ENCODE results near the gene SHOC2.
A peak's percentile ranks its signal among the peaks of the same experiment; 100 is the strongest.

SHOC2 gene

DNA sequence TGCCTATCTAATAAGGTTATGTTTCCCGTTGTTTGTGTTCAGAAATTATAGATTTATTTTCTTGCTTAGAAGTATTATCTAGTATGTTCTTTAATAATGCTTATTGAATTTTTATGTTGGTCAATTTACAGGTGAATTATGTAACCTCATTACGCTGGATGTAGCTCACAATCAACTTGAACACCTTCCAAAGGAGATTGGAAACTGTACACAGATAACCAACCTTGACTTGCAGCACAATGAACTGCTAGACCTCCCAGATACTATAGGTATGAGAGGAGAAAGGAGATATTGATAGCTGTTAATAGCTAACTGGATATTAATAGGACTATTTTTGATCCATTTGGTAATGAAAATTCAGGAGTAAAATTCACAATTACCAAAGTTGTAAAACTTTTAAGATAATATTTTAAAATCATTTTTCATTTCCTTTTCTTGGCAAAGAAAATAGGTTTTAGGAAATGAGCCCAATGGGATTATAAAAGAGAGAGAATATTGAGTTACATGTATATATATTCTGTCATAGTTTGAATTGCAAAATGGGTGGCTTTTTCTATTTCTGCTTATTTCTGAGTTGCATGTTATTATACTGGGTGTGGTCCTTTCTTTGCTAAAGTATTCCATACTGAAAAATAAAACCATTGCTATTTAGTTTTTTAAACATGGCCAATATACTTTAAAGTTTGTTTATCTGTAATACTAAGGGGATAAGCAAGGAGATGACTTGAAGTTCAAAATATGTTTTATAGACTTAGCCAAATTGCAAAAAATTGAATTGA, 66.3 kb downstream of the SHOC2 start:
- no peak for DNase-seq

GRCh38 chr10:110989016-110989415, 69.6 kb downstream of the SHOC2 start:
- DNase-seq: no peak

DNA sequence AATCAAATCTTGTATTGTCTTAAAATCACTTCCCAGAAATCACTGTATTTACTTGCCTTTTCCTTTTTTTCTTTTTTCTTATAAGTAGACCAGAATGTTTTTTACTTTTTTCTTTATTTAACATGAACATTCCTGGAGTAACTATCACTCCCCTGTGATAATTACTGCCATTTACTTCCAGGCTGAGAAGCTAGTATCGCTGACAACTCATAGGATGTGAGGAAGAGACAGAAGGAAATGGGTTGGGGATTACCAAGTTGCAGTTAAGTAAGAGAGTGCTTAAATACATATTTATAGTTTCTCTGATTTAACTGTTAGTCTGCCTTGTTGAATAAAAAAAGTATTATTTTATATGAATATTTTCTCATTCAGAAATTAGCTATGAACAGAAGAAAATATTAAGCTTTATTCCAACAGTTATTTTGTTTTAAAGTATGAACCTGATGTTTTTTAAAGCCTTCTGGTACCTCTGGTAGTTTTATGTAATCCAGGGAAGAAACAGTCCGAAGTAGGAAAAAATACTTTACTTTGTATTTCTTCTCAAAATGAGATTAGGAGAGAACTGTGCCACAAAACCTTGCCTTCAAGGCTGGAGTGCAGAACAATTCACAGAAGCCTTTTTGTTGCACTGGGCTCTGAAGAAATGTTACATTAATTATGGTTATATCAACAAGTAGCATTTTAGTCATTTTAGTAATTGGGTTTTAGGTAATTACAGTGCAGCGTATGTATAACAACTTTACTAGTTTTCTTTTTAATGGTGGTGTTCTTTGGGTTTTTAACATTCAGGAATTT, 72.8 kb downstream of the SHOC2 start:
- no peak for DNase-seq

GRCh38 chr10:110993024-110993693, 73.8 kb downstream of the SHOC2 start:
- peak; percentile 62 for DNase-seq

GRCh38 chr10:110994406-110995086, 75.1 kb downstream of the SHOC2 start:
- DNase-seq: no peak

- DNase-seq: no peak
Observed at GRCh38 chr10:110995301-110995700, 75.9 kb downstream of the SHOC2 start.

DNA sequence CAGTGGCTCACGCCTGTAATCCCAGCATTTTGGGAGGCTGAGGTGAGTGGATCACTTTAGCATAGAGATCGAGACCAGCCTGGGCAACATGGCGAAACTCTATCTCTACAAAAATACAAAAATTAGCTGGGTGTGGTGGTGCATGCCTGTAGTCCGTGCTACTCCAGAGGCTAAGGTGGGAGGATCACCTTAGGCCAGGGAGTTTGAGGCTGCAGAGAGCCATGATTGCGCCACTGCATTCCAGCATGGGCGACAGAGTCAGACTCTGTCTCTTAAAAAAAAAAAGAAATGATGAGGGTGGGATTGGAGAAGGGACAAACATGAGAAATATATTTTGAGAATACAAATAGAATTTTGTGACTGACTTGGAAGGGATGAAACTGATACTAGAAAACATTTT, 76.9 kb downstream of the SHOC2 start:
- no peak for DNase-seq

DNA sequence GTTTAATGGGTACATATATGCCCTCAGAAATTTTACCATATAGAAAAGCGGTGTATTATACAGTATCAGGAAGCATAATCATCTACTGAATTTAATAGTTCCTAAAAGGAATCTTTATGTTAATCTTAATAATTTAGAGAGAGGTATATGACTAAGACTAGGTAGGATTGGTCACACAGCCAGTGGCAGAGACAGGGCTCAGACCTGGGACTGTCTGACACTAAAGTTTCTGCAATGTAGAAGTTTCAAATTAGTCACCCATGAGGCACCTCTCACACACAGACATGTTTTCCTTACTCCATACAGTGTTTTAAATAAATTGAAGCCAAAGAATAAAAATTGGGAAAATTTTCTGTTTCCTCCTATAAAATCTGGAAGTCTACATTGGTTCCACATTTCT, 84.6 kb downstream of the SHOC2 start:
- no peak for DNase-seq

GRCh38 chr10:111007486-111007885, 88.1 kb downstream of the SHOC2 start:
- no peak for DNase-seq

DNA sequence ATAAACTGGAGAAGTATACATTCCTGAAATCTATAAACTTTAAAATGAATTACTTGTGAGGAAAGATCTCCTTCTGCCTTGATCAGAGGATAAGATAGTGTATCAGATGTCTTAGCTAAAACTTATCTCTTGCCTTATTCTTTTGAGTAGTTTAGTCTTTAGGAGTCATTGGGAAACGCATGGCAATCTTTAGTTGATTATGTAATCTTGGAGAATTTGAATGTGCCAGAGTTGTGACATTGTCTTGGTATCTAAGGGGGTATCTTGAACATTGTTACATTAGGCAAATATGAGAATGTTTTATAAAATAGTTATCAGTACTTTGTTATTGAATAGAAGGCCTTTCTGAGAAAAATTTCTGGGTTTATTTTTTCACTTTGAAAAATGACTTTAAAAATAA, 95.8 kb downstream of the SHOC2 start:
- no peak for DNase-seq

DNA sequence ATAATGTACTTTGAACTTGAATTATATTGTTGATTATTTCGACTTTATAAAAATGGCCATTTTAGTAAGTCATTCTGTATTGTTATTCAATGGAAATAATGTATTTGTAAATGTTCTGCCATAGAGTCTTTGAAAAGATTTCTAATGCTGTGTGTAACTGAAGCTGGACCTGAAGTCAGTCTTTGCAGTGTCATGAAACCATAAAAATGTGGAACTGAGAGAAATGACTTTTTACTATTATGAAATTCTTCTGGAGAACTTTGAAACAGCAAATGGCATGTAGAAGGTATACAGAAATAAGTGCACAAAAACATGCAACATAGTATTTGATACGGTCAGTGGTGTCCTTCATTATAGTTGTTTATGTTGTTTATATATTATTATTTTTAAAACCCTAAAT, 97.7 kb downstream of the SHOC2 start:
- no peak for DNase-seq

DNA sequence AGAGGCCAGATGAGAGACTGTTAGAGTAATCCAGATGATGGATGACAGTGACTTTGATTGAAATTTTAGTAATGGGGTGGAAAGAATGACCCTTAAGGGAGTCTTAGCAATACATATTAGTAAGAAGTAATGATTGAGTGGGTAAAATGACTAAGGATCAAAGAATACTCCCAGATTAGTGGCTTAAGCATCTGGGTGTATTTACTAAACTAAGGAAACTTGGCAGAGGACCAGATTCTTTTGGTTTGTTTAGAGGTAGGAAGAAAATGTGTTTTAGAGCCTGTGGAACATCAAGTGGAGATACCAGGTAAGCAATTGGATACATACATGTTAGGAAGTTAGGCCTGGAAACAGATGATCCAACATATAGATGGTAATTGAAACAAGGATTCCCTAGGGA, 98.6 kb downstream of the SHOC2 start:
- DNase-seq: no peak

DNA sequence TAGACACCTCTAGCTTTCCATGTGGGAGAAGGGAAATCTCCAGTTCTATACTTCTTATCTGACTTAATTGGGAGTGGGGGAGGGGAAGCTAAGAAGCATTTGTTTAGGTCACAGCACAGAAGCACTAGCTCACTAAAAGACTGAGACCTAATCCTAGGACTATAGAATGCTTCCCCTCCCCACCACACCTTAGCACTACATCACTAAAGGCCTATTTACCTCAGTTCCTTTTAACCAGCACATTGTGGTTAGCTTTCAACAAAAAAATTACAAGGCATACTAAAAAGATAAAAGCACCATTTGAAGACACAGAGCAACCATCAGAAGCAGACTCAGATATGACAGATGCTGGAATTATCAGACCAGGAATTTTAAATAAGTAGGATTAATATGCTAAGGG, 103.7 kb downstream of the SHOC2 start:
- DNase-seq: no peak

DNA sequence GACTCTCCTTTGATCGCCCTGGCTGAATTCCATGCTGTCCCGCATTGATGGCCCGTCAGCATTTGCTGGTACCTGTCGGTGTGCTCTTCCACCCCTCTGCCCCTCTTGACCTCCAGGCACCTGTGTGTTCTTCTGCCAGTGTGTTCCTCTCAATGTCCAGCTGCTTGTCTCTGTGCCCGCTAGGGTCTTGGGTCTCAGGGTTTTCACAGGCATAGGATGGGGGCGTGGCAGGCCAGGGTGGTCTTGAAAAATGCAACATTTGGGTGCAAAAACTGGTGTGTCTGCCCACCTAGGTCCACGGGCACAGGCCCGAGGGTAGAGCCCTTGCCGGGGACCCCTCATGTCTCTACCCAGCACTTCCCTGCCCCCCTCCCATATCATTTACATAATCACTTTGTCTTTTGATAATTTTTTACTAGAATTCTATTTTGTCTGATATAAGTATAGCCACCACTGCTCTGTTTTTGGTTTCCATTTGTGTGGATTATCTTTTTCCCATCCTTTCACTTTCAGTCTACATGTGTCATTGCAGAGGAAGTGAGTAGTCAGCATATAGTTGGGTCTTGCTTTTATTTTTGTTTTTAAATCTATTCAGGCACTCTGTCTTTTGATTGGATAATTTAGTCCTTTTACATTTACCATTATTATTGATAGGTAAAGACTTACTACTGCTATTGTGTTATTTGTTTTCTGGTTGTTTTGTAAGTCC, 110.8 kb downstream of the SHOC2 start:
- no peak for DNase-seq

DNA sequence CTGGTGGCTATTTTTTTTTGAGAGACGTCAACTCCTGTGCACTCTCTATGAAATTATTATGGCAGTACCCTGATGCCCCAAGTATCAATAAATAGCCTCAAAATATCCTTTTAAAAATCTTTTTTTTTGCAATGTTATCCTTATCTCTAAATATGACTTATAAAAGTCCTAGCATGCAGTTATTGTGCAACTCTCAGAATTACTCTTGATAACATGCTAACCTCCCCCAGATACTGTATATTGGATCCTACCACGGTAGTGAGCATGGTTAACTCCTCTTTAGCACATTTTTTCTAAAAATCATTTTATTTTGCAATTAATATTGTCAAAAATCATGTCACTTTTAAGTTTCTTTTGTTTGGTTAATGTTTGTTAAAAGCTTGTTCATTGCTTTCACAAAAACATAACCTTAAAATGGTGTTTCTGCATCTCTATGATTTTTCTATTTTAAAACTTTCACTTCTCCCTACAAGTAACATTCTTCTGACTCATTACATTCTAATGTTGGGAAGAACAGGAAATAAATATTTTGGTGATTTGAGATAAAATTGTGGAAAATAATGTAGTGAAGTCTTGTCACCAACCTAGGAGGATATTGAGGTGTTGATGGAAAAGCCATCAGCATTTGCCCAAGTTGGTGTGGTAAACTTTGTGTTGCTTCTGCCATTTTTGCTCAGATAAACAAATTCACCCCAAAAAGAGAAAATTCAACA, 115.3 kb downstream of the SHOC2 start:
- DNase-seq: no peak

DNA sequence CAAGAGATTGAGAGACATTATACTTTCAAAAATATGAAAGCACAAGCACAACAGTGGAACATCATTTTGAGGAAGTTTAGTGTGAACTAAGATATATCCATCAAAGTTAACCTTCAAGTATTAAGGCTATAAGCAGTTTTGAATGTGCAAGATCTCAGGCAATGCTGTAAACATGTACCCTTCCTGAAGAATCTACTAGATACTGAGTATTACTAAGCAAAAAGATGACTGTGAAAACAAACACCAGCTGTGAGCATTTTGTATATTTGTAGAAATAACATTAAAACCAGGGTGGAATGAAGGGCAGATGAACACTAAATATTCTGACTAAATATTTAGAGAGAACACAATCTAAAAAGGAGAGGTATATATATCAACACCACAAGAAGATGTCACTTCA, 116.1 kb downstream of the SHOC2 start:
- DNase-seq: no peak

DNA sequence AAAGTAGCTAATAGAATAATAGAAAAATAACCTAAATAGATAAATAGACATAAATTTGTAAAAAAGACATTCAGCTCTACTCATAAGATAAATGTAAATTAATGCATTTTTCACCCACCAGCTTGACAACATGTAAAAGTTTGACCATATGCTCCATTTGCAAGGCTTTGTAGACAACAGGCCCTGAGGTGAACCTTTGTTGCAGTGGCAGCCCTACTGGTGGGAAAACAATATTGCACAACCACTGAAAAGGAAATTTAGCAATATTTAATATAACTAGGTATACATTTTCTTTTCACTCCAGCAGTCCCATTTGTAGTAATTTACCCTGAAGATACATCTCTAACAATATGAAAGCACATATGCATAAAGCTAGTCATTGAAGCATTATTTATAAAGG, 118.5 kb downstream of the SHOC2 start:
- DNase-seq: no peak

DNA sequence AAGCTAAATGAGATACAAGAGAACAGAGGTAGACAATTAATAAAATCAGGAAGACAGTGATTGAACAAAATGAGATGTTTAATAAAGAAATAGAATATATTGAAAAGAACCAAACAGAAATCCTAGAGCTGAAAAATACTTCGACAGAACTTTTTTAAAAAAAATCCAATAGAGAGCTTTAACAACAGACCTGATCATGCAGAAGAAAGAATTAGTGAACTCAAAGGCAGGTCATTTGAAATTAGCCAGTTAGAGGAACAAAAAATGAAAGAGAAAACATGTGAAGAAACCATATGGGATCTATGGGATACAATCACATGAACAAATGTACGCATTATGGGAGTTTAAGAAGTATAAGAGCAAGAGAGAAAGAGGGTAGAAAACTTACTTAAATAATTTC, 120.1 kb downstream of the SHOC2 start:
- DNase-seq: no peak

DNA sequence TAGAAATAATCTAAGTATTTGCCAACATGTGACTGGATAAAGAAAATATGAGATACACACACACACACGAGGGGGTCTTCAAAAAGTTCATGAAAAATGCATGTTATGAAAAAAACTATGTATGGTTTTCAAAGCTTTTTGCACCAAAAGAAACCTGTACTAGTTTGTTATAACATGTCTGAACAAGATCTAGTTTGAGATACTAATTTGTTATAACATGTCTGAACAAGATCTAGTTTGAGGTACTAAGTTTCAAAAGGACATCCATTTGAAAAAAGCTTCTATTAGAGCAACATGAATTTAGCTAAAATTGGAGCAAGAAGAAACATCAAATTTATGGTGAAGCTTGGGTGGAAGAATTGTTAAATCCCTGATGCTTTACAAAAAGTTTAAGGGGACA, 137.6 kb downstream of the SHOC2 start:
- DNase-seq: no peak
